Mesenchymal stem cell (in vitro differentiated cells and primary cell): Measurements from ENCODE around the gene BRK1.
A peak's percentile ranks its signal among the peaks of the same experiment; 100 is the strongest.

ENCODE experiments used
- DNase-seq: peaks from one replicate; pipeline ENCODE4 v3.0.0-alpha.2; 2013
- H2AFZ ChIP-seq: one replicate; pipeline ENCODE4 v1.6.1; 2013; ENCODE audit warnings: low read depth, mild to moderate bottlenecking, control low read depth, inconsistent platforms, low read length, moderate library complexity
- H2AK5ac ChIP-seq: 2 replicates; pipeline ENCODE4 v1.6.1; 2013; ENCODE audit warnings: low read length, moderate library complexity, mild to moderate bottlenecking, inconsistent platforms; ENCODE audit not compliant: severe bottlenecking
- H2BK120ac ChIP-seq: one replicate; pipeline ENCODE4 v1.6.1; 2013; ENCODE audit warnings: low read depth, mild to moderate bottlenecking, inconsistent platforms, low read length, moderate library complexity
- H2BK12ac ChIP-seq, 2 experiments: one replicate each; pipeline ENCODE4 v1.6.1; 2013; ENCODE audit warnings: inconsistent platforms in 2 of 2, low read length in 2 of 2, mild to moderate bottlenecking in 2 of 2, moderate library complexity in 2 of 2, control low read depth in 1 of 2
- H2BK15ac ChIP-seq: one replicate; pipeline ENCODE4 v1.6.1; 2013; ENCODE audit warnings: mild to moderate bottlenecking, low read depth, inconsistent platforms; ENCODE audit not compliant: poor library complexity, severe bottlenecking
- H2BK5ac ChIP-seq: 2 replicates; pipeline ENCODE4 v1.6.1; 2013; ENCODE audit warnings: low read depth, mild to moderate bottlenecking, low read length, control low read depth, inconsistent platforms; ENCODE audit not compliant: poor library complexity, severe bottlenecking
- H3K14ac ChIP-seq, 2 experiments: one replicate each; pipeline ENCODE4 v1.6.1; 2013; ENCODE audit warnings: inconsistent platforms in 2 of 2, low read length in 2 of 2, control low read depth in 1 of 2, mild to moderate bottlenecking in 1 of 2, moderate library complexity in 1 of 2
- H3K18ac ChIP-seq, 2 experiments: one replicate each; pipeline ENCODE4 v1.6.1; 2013; ENCODE audit warnings: inconsistent platforms in 2 of 2, low read length in 2 of 2, control low read depth in 1 of 2, low read depth in 1 of 2, mild to moderate bottlenecking in 1 of 2
- H3K23ac ChIP-seq, 2 experiments: one replicate each; pipeline ENCODE4 v1.6.1; 2013; ENCODE audit warnings: inconsistent platforms in 2 of 2, low read length in 2 of 2, mild to moderate bottlenecking in 2 of 2, moderate library complexity in 2 of 2, control low read depth in 1 of 2
- H3K27ac ChIP-seq: 2 replicates; pipeline ENCODE4 v1.5.1; 2013; ENCODE audit warnings: mild to moderate bottlenecking, moderate library complexity, low read length, control low read depth, inconsistent platforms; ENCODE audit not compliant: poor library complexity, severe bottlenecking
- H3K27me3 ChIP-seq, 2 experiments: 2 replicates each; pipeline versions ENCODE4 v1.6.1 to v1.7.0; 2013; ENCODE audit warnings: low read length in 2 of 2, mild to moderate bottlenecking in 2 of 2, moderate library complexity in 2 of 2, control low read depth in 1 of 2, inconsistent platforms in 1 of 2; ENCODE audit not compliant: control insufficient read depth in 1 of 2, insufficient read depth in 1 of 2
- H3K36me3 ChIP-seq, 2 experiments: 2 replicates each; pipeline versions ENCODE4 v1.6.1 to v1.7.0; 2013; ENCODE audit warnings: low read length in 2 of 2, control low read depth in 1 of 2, inconsistent platforms in 1 of 2, low read depth in 1 of 2, mild to moderate bottlenecking in 1 of 2; ENCODE audit not compliant: insufficient read depth in 2 of 2, control insufficient read depth in 1 of 2
- H3K4ac ChIP-seq, 2 experiments: one replicate each; pipeline ENCODE4 v1.6.1; 2013; ENCODE audit warnings: inconsistent platforms in 2 of 2, low read length in 2 of 2, mild to moderate bottlenecking in 2 of 2, moderate library complexity in 2 of 2, control low read depth in 1 of 2, low read depth in 1 of 2
- H3K4me1 ChIP-seq: 2 replicates; pipeline ENCODE4 v1.6.1; 2013; ENCODE audit warnings: low read depth, low read length, control low read depth; ENCODE audit not compliant: control insufficient read depth, insufficient read depth
- H3K4me2 ChIP-seq: 2 replicates; pipeline ENCODE4 v1.6.1; 2013; ENCODE audit warnings: low read length, mild to moderate bottlenecking, inconsistent platforms; ENCODE audit not compliant: poor library complexity, severe bottlenecking
- H3K4me3 ChIP-seq, 2 experiments: 2 replicates each; pipeline versions ENCODE4 v1.5.1 to v1.7.0; 2013; ENCODE audit warnings: low read length in 2 of 2, mild to moderate bottlenecking in 2 of 2, control low read depth in 1 of 2, low read depth in 1 of 2; ENCODE audit not compliant: insufficient read depth in 1 of 2
- H3K79me1 ChIP-seq: replicated peaks from 2 replicates; pipeline ENCODE4 v1.6.1; 2013; ENCODE audit warnings: mild to moderate bottlenecking, control low read depth, low read length, inconsistent platforms; ENCODE audit not compliant: poor library complexity, severe bottlenecking
- H3K9ac ChIP-seq: 2 replicates; pipeline ENCODE4 v1.7.0; 2013; ENCODE audit warnings: mild to moderate bottlenecking, low read length, moderate library complexity
- H3K9me3 ChIP-seq: 2 replicates; pipeline ENCODE4 v1.7.0; 2013; ENCODE audit warnings: mild to moderate bottlenecking, low read length; ENCODE audit not compliant: control insufficient read depth
- H4K8ac ChIP-seq: one replicate; pipeline ENCODE4 v1.6.1; 2013; ENCODE audit warnings: inconsistent platforms, mild to moderate bottlenecking, low read length, moderate library complexity
- H4K91ac ChIP-seq: one replicate; pipeline ENCODE4 v1.6.1; 2013; ENCODE audit warnings: mild to moderate bottlenecking, low read length, inconsistent platforms
- WGBS: methylation state at CpG from one replicate; pipeline ENCODE4 v1.1.7; 2013; ENCODE audit warnings: mixed read lengths; 5-methylcytosine and 5-hydroxymethylcytosine counted together

BRK1 gene

DNA sequence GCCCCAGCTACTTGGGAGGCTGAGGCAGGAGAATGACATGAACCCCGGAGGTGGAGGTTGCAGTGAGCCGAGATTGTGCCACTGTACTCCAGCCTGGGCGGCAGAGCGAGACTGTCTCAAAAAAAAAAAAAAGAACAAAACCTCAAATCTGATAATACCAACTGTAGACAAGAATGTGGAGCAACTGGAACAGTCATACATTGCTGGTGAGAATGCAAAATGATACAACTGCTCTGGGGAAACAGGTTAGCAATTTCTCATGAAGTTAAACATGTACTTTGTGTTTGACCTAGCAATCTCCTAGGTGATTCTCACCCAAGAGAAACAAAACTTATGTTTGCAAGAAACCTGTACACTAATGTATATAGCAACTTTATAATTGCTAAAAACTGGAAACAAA is 21.7 kb downstream of the BRK1 start:
- Histone ChIP-seq H3K27ac (no peak overlapping the region), H3K36me3 (peaks cover 1 to 5% of the 10 kb centered on the region in 2 experiments), H3K4me3 (no peak overlapping the region), H4K8ac (no peak overlapping the region), H3K4me2 (no peak overlapping the region), H2BK15ac (no peak overlapping the region), H2BK120ac (no peak overlapping the region), H2BK12ac (no peak overlapping the region), H2BK5ac (no peak overlapping the region), H3K14ac (no peak overlapping the region), H3K23ac (no peak overlapping the region), H4K91ac (no peak overlapping the region), H3K4ac (no peak overlapping the region), H3K18ac (no peak overlapping the region), H3K9ac (no peak overlapping the region), H3K4me1 (peaks cover 1% of the 10 kb centered on the region), H3K9me3 (no peaks in the 10 kb centered on the region), H3K27me3 (no peaks in the 10 kb centered on the region), H2AK5ac (no peak overlapping the region), H2AFZ (no peak overlapping the region), H3K79me1 (no peaks in the 10 kb centered on the region)
- no peak for DNase-seq
- WGBS = 100% methylated on average over 1 of the region's 4 CpGs

DNA sequence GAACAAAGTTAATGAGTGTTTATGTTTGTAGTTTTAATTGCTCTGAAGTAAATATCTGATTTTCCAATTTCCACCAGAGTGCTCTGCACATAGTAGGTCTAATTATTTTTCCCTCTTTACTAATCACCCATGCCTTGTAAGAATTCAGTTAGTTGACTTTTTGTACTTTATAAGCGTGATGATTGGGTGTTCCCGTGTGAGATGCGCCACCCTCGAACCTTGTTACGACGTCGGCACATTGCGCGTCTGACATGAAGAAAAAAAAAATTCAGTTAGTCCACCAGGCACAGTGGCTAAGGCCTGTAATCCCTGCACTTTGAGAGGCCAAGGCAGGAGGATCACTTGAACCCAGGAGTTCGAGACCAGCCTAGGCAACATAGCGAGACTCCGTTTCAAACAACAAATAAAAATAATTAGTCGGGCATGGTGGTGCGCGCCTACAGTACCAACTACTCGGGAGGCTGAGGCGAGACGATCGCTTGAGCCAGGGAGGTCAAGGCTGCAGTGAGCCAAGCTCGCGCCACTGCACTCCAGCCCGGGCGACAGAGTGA is 25.6 kb downstream of the BRK1 start:
- Histone ChIP-seq H2BK12ac (no peak overlapping the region), H3K4ac (peak overlapping the region; percentile 81), H3K9me3 (no peaks in the 10 kb centered on the region), H3K4me3 (peak overlapping the region in 1 of 2 experiments; percentile 93), H2AK5ac (peak overlapping the region; percentile 16), H2AFZ (no peak overlapping the region), H3K27ac (no peak overlapping the region), H4K8ac (peak overlapping the region; percentile 100), H3K4me2 (peak overlapping the region; percentile 37), H3K4me1 (peaks cover 12% of the 10 kb centered on the region), H3K14ac (no peak overlapping the region), H3K36me3 (peaks cover 4 to 7% of the 10 kb centered on the region in 2 experiments), H3K27me3 (no peaks in the 10 kb centered on the region), H2BK15ac (no peak overlapping the region), H2BK5ac (no peak overlapping the region), H4K91ac (peak overlapping the region; percentile 61), H3K9ac (peak overlapping the region; percentile 94), H3K23ac (no peak overlapping the region), H2BK120ac (no peak overlapping the region), H3K79me1 (no peaks in the 10 kb centered on the region), H3K18ac (peak overlapping the region in 1 of 2 experiments; percentile 75)
- DNase-seq = no peak
- WGBS = 98% methylated on average over 19 of the region's 23 CpGs

DNA sequence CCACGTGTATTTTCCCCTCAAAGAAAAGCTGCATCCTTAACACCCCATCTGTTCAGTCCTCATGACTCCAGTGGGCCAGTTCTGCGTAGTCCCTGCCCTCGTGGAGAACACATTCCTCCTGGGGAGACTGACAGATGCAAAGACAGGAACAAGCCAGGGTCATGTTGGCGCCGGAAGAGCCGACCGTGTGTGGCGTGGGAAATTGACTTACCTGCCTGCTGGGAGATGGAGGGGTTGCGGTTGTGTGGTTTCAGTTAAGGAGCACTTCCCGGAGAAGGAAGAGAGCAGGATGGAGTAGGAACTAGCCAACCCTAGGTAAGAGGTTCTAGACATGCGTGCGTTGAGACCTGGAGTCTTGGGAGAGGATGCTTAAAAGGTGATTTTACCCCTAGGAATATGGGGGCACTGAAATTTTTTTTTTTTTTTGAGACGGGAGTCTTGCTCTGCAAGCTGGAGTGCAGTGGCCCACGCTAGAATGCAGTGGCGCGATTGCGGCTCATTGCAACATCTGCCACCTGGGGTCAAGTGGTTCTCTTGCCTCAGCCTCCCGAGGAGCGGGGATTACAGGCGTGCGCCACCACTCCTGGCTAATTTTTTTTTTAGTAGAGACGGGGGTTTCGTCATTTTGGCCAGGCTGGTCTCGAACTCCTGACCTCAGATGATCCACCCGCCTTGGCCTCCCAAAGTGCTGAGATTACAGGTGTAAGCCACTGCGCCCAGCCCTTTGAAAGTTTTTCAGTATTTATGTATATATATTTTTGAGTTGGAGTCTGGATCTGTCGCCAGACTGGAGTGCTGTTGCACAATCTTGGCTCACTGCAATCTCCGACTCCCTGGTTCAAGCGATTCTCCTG is 27.5 kb downstream of the BRK1 start:
- H4K8ac ChIP-seq = no peak overlapping the region

GRCh38 chr3:10145685-10146084 is 30.2 kb downstream of the BRK1 start:
- no peak overlapping the region for H4K8ac ChIP-seq
- no peak overlapping the region for H4K91ac ChIP-seq
- H3K79me1 ChIP-seq = peaks cover 8% of the 10 kb centered on the region
- H3K27ac ChIP-seq = no peak overlapping the region
- no peak overlapping the region for H3K23ac ChIP-seq
- no peak overlapping the region for H2BK12ac ChIP-seq
- H3K4me1 ChIP-seq = peaks cover 12% of the 10 kb centered on the region
- no peak overlapping the region for H2BK5ac ChIP-seq
- no peaks in the 10 kb centered on the region for H3K9me3 ChIP-seq
- peaks cover 20 to 39% of the 10 kb centered on the region in 2 experiments for H3K36me3 ChIP-seq
- H3K27me3 ChIP-seq = no peaks in the 10 kb centered on the region
- no peak overlapping the region for H3K4me3 ChIP-seq
- 96% methylated on average over 4 of the region's 4 CpGs for WGBS
- H2BK120ac ChIP-seq = no peak overlapping the region
- no peak overlapping the region for H2AK5ac ChIP-seq
- H3K9ac ChIP-seq = no peak overlapping the region
- H3K4me2 ChIP-seq = no peak overlapping the region
- H2AFZ ChIP-seq = no peak overlapping the region
- no peak overlapping the region for H3K14ac ChIP-seq
- H2BK15ac ChIP-seq = no peak overlapping the region
- DNase-seq = no peak
- H3K18ac ChIP-seq = no peak overlapping the region
- H3K4ac ChIP-seq = no peak overlapping the region

More for the DNA sequence above, 27.5 kb downstream of the BRK1 start:
- H3K14ac ChIP-seq = peak overlapping the region in 1 of 2 experiments; percentile 13
- H2BK12ac ChIP-seq = no peak overlapping the region
- H2BK15ac ChIP-seq = no peak overlapping the region
- H2AFZ ChIP-seq = no peak overlapping the region
- peak overlapping the region; percentile 94 for H3K9ac ChIP-seq
- H2BK5ac ChIP-seq = no peak overlapping the region
- H3K4me2 ChIP-seq = peak overlapping the region; percentile 69
- no peak overlapping the region for H3K23ac ChIP-seq
- H4K91ac ChIP-seq = no peak overlapping the region
- no peak for DNase-seq
- no peak overlapping the region for H2BK120ac ChIP-seq
- H3K27me3 ChIP-seq = no peaks in the 10 kb centered on the region
- no peaks in the 10 kb centered on the region for H3K9me3 ChIP-seq
- H3K4me3 ChIP-seq = peak overlapping the region; percentile 41 to 93
- H3K36me3 ChIP-seq = peaks cover 7 to 19% of the 10 kb centered on the region in 2 experiments
- H3K4me1 ChIP-seq = peaks cover 12% of the 10 kb centered on the region
- no peak overlapping the region for H3K4ac ChIP-seq
- H3K18ac ChIP-seq = no peak overlapping the region
- H2AK5ac ChIP-seq = peak overlapping the region; percentile 40
- no peak overlapping the region for H3K27ac ChIP-seq
- WGBS = 89% methylated on average over 29 of the region's 29 CpGs
- no peaks in the 10 kb centered on the region for H3K79me1 ChIP-seq
